ENCODE data around the gene PUM1. TPM values are rescaled to one million over a fixed set of nuclear protein-coding genes. Genes with fewer than 3 reads are reported as not detected.

The PUM1 gene
- total RNA-seq, 1 experiment from 2014 or later = 64.4 TPM

DNA sequence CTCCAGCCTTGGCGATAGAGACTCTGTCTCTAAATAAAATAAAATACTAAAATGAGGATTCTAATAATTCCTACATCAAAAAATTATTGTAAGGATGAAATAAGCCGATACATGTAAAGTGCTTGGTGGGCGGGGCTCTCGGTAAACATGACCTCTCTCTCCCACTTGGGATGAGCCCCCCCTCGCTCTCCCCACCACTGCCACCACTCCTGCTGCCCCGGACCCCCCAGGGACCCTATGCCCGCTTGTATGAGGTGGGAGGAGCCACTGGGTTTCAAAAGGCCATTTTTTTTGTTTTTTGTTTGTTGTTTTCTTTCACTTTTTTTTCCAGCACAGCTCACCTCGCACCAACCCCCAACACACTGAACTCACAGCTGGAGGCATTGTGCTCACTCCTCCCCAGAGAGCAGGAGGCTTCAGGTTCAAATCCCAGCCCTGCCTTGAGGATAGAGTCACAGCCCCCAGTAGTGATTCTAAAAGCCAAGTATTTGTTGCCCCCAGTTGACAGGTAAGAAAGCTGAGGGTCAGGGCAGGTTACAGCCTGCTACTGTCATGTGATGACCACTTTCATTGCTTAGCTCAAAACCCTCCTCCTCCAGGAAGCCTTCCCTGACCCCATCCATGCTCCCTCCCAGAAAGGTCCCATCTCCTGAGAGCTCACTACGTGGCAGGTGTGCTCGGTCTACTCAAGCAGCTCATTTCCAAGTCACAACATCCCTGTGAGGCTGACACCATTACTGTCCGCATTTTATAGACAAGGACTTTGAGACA lies 161.1 kb downstream of the PUM1 start:
- DNase-seq (ENCODE audit: low spot score) = no peak
- in situ Hi-C loops (cut with HindIII; ENCODE audit: low sequenced_read_pairs) = no loop called here

DNA sequence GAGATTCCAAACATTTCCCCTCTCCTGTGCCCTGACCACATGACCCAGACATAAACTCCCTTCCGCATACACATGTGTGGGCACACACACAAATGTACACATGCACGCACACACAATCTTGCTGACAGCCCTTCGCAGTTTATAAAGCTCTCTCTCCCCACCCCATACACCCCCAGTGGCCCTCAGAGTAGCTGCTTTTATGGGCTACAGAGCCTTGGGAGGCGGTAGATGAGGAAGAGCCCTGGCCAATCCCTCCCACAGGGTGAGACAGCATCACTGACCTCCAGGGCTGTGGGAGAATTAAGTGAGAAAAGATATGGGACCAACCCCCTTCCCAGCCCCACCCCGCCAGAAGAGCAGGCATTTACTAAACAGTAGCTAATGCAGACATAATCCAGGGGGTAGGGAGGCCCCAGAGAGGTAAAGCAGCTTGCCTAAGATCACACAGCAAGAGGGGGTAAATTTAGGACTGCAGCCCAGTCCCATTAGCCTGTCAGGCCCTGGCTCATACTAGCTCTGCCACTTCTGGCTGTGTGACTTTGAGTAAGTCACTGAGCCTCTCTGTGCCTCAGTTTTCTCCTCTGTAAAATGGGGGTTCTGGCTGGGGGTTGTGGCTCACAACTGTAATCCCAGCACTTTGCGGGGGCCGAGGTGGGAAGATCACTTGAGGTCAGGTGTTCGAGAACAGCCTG lies 162.0 kb downstream of the PUM1 start:
- DNase-seq (ENCODE audit: low spot score) = no peak
- in situ Hi-C loops (cut with HindIII; ENCODE audit: low sequenced_read_pairs) = no loop called here

- DNase-seq (ENCODE audit: low spot score) = no peak
- in situ Hi-C loops (cut with HindIII; ENCODE audit: low sequenced_read_pairs) = no loop called here
Measured at GRCh38 chr1:30902593-30903290, 162.8 kb downstream of the PUM1 start.

DNA sequence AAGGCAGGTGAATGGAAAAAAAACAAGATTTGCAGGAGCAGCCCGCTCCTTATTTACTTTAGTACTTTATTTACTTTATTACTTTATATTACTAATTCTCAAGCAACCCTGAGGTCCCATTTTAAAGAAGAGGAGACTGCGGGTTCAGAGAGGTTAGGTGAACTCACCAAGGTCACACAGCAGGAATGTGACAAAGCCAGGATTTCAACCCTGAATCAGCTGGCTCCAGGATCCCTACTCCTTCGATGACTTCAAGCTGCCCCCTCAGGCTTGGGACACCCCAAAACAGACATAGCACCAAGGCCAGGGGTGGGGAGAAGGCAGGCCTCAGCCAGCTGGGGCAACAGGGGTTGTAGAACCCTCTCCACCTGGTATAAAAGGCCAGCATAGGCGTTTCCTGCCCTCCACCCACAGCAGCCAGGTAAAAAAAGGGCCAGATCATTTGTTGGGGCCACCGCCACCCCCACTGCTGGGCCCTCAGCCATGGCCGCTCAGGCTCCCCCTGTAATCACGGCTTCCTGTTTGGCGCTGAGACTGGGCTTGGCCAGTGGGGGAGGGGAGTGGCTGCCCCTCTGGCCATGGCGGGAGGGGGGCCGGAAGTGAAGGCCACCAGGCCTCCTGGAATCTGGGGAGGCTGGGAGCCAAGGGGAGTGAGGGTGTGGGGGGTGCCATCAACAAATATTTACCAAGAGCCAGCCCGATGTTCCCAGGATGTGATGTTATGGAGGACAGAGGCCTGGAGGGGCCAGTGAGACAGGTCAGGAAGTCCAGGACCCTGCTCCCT lies 163.5 kb downstream of the PUM1 start:
- in situ Hi-C loops (cut with HindIII; ENCODE audit: low sequenced_read_pairs) = no loop called here
- no peak for DNase-seq (ENCODE audit: low spot score)

DNA sequence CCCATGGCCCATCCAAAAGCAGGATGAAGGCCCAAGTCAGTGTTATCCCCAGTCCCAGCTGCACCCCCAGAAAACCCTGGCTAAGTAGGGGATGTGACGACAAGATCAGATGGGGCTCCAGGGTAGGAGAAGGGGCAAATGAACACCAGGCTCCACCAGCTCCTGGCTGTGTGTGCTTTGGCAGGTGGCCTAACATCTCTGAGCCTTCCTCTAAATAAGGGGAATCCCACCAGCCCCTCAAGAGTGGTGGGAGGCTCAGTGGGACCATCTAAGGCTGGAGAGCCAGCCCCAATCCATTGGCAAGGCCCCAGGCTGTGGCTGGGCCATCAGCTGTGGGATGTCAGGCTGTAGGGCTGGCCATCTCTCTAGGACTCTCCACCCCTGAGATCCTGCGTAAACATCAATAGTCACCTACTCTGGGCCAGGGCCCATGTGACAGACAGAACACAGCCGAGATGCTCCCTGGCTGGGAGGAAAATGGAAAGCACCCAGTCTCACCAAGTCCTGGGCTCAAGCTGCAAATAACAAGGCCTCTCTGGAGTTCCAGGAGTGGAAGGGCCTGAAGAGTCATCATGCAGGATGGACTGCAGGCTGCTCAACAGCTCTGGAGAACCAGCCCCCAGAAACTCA lies 164.5 kb downstream of the PUM1 start:
- in situ Hi-C loops (cut with HindIII; ENCODE audit: low sequenced_read_pairs) = no loop called here
- no peak for DNase-seq (ENCODE audit: low spot score)

GRCh38 chr1:30900486-30900885 lies 165.0 kb downstream of the PUM1 start:
- in situ Hi-C loops (cut with HindIII; ENCODE audit: low sequenced_read_pairs) = no loop called here
- no peak for DNase-seq (ENCODE audit: low spot score)

GRCh38 chr1:30899577-30900389 lies 165.7 kb downstream of the PUM1 start:
- in situ Hi-C loops (cut with HindIII; ENCODE audit: low sequenced_read_pairs) = no loop called here
- no peak for DNase-seq (ENCODE audit: low spot score)

DNA sequence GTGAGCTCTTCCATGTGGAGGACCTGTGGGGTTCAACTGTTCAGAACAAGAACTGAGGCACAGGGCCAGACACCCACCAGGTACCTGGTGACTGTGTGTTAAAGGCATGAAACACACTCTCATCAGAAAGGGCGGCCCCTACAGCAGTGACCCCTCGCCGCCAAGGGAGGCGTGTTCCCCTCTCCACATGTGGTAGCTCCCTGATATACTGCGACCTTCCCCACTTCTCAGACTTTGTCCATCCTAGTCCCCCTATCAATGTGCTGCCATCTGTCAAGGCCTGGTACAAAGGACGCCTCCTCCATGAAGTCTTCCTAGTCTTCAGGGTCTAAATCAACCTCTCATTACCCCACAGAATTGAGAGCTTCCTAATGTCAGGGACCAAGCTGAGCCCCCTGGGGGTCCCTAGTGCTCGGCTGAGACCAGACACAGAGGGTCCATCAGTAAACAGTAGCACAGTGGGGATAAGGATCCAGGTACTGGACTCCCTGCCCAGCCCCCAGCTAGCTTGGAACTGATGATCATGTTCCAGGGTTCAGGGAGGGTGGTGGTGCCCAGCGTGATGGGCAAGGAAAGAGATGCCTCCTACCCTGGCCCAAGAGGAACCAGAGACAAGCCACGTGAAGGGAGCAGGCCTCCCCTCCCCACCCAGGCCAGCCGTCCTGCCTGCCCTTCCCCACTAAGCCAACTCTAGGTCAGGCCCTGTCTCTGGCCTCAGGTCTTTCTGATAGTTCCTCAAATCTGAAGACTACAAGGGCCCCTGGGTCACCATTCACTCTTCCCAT lies 167.3 kb downstream of the PUM1 start:
- in situ Hi-C loops (cut with HindIII; ENCODE audit: low sequenced_read_pairs) = no loop called here
- DNase-seq (ENCODE audit: low spot score) = no peak

DNA sequence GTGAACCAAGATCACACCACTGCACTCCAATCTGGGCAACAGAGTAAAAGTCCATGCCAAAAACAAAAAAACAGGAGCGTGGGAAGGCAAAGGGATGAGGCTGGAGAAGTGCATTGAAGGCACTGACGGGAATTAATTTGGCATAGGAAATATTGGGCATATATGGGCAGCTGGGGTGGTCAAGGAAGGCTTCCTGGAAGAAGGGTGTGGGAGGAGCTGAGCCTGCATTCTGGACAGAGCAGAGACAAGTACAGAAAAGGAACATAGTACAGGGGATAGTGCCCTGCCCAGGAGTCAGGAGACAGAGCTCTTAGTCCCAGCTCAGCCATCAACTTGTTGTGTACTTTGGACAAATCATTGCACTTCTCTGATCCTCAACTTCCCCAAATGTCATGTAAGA lies 168.6 kb downstream of the PUM1 start:
- in situ Hi-C loops (cut with HindIII; ENCODE audit: low sequenced_read_pairs) = no loop called here
- DNase-seq (ENCODE audit: low spot score) = no peak

GRCh38 chr1:30895944-30896660 lies 169.4 kb downstream of the PUM1 start:
- in situ Hi-C loops (cut with HindIII; ENCODE audit: low sequenced_read_pairs) = no loop called here
- DNase-seq (ENCODE audit: low spot score) = no peak

DNA sequence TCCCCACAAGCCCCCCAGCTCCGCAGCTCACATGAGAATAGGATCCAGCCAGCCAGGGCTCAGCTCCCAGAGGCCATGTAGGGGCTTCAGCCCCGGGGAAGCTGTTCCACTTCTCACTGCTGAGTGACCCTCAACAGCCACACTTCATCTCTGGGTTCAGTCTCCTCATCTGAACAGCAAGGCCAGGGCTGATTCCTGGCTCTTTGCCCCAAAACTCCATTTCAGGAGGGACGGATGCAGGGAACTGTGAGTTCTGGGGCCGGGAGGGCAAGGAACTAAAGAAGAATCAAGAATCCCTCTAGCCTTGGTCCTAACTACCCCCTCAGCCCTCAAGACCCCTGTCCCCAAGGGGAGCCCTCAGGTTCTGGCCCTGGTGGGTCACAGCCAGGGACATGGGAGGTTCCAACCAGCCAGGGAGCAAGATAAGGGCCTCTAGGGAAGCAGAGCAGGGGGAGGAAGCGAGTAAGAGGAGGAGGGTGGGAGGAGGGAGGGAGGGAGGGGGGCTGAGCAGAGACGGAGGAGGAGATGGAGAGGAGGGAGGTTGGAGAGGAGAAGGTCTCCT lies 170.1 kb downstream of the PUM1 start:
- in situ Hi-C loops (cut with HindIII; ENCODE audit: low sequenced_read_pairs) = no loop called here
- no peak for DNase-seq (ENCODE audit: low spot score)

GRCh38 chr1:30894508-30894973 lies 171.0 kb downstream of the PUM1 start:
- in situ Hi-C loops (cut with HindIII; ENCODE audit: low sequenced_read_pairs) = no loop called here
- no peak for DNase-seq (ENCODE audit: low spot score)

GRCh38 chr1:30893776-30894507 lies 171.6 kb downstream of the PUM1 start:
- in situ Hi-C loops (cut with HindIII; ENCODE audit: low sequenced_read_pairs) = no loop called here
- DNase-seq (ENCODE audit: low spot score) = no peak

GRCh38 chr1:30892671-30893073 lies 172.8 kb downstream of the PUM1 start:
- no peak for DNase-seq (ENCODE audit: low spot score)
- in situ Hi-C loops (cut with HindIII; ENCODE audit: low sequenced_read_pairs) = no loop called here

GRCh38 chr1:30891227-30891552 lies 174.3 kb downstream of the PUM1 start:
- DNase-seq (ENCODE audit: low spot score) = no peak
- in situ Hi-C loops (cut with HindIII; ENCODE audit: low sequenced_read_pairs) = no loop called here

Measured in G401 (cell line).